Hippocampal formation (tissue), 2 donors: Measurements from ENCODE around the gene FXN.
"Not testable (repeated sequence)": the region's sequence is repeated elsewhere in the genome, so short reads cannot be mapped to it uniquely, and the experiment has no call there.

Source experiments
- DNase-seq, 2 donors: peaks; one replicate each; lab custom pipeline; 2025; lab: John Stamatoyannopoulos, UW

The FXN gene

DNA sequence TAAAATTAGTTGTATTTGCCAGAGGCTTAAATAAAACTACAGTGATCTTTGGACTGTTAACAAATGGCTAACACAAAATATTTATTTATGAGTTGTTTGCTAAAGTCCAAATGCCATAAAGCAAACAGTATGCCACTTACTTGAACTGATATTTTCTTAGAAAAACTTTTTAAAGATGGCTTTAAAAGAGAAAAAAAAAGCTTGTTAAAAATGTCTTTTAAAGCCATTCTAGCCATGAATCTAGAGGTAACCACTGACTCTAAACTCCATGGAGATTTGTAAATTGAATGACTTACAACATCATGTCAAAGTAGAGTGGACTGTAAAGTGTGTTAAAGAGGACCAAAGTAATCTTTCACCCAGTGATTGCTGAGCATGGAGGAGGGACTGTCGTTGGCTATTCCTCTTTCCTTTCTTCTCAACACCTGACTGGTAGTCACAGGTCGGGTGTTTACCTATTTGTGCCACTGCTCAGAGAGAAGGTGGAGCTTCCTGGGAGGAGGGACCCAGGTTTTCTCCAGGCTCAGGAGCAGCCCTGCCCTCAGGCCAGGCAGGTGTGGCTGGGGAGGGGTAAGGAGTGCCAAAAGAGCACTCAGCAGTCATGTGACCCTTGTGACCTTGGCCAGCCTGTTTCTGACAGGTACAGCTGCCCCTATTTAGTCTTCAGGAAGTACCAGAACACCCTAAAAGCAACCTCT is 69.4 kb downstream of the FXN start:
- no peak for DNase-seq

DNA sequence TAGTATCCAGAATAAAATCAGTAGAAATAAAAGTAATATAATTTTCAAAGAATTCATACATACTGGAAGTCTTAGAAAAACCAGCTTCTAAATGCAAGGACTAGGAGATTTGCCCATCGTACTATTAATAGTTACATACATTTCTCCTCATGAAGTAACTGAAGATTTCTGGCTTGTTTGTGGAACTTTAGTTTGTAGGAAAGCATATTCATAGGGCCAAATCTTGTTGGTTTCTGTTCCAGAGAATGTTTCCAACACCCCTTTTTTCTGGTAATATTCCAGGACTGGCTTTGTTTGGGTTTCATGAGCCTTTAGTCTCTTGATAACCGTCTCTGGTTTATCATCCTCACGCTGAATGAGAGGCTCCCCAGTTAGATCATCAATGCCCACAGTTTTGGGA is 72.2 kb downstream of the FXN start:
- DNase-seq: no peak

DNA sequence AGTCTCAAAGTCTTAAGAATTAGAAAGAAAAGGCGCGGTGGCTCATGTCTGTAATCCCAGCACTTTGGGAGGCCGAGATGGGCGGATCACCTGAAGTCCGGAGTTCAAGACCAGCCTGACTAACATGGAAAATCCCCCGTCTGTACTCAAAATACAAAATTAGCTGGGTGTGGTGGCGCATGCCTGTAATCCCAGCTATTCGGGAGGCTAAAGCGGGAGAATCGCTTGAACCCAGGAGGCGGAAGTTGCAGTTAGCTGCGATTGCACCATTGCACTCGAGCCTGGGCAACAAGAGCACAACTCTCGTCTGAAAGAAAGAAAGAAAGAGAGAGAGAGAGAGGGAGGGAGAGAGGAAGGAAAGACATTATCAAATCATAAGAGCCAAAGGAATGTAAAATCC is 73.2 kb downstream of the FXN start:
- not testable (repeated sequence) for DNase-seq

DNA sequence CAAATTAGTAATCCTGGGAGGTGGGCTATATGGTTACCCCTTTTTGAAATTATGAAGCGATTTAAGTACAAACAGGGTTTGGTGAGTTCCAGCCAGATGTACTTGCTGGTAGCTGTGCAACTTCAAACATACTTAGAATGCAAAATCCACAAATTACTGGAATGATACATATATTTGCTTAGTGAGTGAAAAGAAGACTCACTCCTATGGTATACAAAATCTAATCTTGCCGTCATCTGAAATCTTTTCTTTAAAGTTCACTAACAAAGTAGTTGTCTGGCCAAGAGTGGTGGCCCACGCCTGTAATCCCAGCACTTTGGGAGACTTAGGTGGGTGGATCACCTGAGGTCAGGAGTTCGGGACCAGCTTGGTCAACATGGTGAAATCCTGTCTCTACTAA is 73.6 kb downstream of the FXN start:
- no peak for DNase-seq

DNA sequence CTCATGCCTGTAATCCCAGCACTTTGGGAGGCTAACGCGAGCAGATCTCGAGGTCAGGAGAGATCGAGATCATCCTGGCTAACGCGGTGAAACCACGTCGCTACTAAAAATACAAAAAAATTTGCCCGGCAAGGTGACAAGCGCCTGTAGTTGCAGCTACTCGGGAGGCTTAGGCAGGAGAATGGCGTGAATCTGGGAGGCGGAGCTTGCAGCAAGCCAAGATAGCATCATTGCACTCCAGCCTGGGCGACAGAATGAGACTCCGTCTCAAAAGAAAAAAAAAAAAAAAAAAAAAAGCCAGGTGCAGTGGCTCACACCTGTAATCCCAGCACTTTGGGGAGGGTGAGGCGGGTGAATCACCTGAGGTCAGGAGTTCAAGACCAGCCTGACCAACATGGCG is 77.1 kb downstream of the FXN start:
- DNase-seq: not testable (repeated sequence)

DNA sequence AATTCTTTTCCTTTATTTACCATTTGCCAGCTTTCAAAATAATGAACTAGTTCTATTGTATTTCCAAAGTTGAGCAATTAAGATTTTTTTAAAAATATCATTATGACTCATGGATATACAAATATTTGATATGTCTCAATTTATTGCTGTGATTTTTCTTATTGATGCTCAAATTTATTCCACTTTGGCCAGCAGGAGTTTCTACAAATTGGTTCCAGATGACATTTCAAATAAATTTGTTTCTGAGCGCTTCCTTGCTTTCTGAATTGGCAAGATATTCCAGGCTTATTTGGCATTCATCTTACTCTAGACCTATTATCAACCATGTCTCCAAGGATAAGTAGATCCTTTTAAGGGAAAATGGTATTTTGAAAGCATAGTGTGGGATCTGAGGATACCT is 80.1 kb downstream of the FXN start:
- no peak for DNase-seq

DNA sequence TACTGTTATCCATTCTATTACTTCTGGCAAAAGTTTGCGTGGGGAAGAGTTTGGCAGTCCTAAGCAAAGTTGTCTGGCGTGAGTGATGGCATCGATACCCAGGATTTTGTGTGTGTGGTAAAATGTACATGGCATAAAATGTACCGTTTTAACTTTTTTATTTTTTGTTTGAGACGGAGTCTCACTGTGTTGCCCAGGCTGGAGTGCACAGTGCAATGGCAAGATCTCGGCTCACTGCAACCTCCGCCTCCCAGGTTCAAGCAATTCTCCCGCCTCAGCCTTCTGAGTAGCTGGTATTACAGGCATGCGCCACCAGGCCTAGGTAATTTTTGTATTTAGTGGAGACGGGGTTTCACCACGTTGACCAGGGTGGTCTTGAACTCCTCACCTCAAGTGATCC is 83.1 kb downstream of the FXN start:
- DNase-seq: no peak

DNA sequence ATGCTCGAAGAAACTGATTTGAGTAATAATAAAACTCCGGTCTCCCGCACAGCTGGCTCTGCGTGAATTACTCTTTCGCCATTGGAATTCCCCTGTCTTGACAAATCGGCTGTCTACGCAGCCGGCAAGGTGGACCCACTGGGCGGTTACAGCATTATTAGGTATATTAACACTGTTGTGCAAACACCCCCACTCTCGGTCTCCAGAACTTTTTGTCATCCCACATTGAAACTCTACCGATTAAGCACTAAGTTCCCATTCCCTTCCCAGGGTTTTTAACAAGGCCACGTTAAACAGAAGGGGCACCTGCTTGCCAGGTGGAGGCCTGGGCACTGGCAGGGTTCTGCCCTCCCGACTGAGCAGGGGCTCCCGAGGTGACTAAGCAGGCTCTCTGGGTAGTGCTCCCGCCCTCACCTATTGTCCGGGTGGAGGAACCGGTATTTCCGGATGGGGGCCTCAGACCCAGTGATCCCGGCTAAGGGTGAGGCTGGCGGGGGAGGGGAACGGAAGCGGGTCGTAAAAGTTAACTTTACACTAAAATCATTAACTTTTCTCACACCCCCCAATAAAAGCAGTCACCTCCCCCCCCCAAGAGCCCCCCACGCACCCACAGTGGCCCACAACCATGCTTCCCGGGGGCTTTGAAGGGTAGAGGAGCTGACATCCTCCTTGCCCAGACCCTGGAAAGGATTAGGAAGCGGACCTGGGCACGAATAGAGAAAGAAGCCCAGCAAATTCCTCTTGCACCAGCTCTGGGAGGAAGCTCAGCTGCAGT is 85.0 kb downstream of the FXN start:
- no peak for DNase-seq

DNA sequence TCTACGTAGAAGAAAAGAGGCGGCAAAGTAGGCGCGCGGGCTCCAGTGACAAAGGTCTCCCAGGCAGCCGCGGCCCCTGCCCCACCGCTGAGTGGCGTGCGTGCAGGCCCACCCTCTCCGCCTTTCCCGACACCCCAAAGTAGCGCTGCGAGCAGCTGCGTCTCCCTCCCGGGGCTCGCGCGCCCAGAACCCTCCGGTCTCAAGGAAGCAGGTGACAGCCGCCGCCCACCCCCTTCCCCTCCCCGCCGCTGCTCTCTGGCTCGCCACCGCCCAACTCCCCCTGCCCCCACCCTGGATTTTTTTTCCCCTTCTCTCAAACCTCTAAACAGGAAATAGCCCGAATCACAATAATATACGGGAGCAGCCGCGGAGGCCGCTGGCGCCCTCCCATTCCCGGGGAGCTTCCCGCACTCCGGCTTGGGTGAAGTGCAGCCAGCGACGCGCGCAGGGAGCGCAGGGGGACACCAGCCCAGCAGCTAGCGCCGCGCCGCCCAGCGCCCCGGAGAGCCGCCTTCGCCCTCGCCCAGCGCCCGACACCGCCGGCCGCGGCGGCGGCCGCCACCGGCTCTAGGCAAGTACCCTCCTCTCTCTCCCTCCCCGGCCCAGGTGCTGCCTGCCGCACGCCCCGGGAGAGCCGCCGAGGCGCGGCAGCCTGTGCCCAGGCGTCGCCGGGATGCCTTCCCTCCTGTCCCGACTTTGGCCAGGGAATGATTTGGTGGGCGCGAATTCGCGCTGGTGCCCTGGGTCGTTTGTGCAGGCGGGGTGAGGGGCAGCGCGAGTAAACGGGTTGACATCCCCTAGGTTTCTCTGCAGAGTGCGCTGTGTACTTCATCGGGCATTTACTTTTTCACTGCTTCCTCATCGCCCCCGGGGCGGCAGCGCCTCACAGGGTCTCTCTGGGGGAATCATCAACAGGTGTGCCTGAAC is 85.9 kb downstream of the FXN start:
- peak; percentile 69 for DNase-seq

DNA sequence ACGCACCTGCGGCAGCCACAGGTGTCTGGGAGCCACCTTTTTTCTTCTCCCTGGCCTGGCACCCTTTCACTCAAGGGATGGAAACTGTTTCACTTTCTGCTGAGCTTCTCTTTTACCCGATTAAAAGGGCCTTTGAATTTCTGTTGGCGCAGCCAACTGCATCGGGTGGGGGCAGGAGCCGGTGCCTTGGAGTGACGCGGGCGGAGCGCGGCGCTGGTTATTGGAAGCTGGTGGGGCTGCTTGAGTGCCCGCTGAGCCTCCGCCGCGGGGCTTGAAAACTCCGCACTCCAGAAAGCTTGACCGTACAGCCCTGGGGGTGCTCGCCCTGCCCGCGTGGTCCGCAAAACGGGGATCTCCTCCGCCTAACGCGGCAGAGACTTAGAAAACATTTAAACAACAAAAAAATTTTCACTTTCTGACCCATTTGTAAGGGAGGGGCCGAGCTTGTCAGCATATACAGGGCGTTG is 86.6 kb downstream of the FXN start:
- DNase-seq: peak; percentile 75

DNA sequence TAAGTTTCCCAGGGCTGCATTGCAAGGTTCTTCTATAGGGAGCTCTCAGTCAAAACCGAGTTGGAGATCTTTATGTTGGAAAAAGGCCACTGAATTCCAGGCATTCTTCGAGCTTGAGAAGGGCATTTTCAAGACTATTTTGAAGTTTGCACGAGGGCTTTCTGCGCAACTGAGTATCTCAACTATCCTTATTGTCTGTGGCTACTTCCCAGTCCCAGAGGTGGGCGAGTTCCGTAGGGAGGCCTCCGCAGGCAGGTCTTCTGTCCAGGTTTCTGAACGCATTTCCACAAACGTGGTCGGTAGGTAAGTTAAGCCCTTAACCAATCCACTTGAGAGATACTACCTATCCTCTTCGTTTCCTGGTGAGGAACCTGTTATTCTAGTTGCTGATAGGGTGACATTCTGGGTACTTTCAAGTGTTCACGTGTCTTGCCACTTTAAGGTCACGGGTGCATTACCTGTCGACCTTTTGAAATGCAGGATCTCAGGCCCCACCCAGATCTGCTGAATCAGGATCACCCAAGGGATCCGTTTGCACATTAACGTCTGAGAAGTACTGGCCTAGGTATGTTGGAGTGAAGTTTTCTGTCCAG is 87.1 kb downstream of the FXN start:
- DNase-seq: no peak

DNA sequence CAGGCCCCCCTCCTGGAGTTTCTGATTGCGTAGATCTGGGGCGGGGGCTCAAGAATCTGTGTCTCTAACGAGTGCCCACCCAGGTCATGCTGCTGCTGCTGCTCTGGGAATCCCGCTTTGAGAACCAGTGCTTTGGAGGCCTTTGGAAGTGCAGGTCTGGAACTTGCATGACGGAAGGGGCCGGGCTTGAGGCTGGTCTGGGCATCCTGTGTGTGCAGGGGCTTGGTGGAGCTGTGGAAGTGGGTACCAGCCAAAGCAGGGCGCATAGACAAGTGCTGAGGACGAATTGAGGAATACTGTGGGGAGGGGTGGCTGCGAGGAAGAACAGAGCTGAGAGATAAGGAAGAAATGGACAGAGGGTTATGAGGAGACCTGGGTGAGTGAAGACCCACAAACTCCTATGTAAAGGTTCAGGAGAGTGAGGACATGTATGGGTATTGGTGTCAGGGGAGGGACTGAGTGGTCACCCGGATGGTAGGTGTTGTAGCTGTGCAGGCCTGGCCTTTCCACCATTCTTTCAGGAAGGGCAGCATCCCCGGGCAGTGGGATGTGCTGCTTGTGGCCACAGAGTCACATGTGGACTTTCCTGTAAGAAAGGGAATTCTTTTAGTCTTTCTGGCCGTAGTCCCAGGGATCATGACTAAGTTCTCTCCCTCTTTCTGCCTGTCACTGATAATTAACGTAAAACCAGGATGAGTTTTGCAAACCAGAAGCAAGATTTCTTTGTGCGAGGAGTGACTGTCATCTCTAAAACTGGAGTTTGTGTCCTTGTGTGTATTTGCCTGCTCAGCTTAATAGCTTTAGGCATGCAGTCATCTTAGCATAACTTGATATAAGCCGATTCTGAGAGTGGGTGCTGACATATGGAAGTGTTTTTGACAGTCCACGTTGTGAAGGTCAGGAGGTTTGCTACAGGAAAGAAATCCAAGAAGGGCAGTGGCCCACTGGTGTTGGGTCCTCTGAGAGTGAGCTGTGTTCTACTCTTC is 95.2 kb downstream of the FXN start:
- no peak for DNase-seq

DNA sequence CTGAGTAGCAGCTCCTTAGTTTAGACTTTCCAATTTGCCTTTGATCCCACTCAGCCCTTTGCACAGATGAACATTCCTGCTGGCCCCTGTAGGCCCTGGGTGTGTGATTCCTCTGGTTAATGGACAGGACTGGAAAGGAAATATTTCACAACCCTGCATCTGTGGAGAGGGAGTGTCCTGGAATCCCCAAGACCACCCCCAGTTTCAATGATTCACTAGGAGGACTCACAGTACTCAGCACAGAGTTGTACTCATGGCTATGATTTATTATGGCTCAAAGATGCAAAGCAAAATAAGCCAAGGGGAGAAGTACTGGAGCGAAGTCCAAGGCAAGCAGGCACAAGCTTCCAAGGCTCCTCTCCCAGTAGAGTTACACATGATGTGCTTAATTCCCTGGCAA is 96.1 kb downstream of the FXN start:
- no peak for DNase-seq

DNA sequence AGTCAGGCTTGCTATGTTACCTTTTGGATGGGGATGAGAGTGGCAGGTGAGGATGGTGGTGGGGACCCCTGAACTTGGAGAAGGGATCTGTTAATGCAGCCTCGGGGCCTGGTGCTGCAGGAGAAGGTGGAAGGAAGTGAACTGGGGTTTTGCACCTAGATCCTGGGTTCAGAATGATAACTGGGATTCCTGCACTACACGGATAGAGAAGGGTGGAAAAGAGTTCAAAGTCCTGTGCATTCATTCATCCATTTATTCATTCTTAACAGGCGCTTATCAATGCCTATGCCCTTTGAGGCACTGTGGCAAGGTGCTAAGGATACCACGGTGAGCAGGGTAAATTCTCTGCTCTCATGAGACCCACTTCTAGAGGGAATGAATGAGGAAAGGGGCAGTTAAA is 96.8 kb downstream of the FXN start:
- no peak for DNase-seq

DNA sequence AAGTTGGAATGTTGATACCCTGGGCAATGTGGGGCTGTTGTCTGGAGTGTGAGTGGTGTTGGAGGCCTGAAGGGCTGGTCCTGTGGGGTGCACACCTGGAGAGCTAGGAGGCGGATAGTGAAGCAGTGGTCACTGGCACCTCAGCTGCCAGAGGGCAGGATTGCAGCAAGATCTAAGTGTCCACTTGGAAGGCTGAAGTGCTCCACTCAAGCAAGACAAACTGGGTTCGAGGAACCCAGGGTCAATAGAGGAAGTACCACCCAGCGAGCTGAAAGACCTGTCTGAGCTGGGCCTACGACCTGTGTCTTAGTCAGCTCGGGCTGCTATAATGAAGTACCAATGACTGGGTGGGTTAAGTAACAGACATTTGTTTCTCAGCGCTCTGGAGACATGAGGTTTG is 98.9 kb downstream of the FXN start:
- no peak for DNase-seq

DNA sequence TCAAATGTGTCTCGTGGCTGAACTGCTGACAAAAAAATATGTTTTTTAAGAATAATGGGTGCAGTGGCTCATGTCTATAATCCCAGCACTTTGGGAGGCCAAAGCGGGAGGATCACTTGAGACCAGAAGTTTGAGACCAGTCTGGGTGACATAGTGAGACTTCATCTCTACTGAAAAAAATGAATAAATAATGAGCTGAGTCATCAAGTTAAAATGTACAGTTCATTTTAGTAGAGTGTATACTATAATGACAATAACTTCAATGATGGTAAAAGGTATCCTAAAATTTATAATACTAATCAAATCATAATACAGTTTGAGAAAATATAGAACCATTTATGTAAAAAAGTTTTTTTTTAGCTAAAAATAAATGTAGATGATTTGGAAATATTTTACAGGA is 100.6 kb downstream of the FXN start:
- DNase-seq: no peak

DNA sequence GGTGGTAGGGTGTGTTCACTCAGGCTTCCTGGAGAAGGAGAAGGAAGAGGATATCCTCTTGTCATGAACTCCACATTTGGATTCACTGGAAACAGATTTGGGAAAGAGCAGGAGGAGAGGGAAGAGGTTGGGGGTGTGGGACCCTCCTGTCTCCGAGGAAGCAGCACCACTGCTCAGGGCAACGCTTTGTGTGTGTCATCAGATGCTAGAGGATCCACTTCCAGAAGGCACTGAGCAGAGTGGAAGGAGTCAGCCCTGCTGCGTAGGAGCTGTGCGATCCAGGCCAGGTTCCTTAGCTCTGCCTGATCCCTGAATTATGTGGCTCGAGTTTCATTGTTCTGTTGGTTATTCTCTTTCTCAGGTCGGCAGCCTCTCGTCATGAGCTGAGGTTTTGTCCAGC is 101.2 kb downstream of the FXN start:
- no peak for DNase-seq

DNA sequence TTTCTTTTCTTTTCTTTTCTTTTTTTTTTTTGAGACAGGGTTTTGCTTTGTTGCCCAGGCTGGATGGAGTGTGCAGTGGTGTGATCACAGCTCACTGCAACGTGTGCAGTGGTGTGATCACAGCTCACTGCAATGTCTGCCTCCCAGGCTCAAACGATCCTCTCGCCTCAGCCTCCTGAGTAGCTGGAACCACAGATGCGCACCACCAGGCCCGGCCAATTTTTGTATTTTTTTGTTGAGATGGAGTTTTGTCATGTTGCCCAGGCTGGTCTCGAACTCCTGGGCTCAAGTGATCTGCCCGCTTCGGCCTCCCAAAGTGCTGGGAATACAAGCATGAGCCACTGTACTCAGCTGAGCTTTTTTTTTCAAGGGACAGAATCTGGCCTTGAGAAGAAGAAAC is 101.8 kb downstream of the FXN start:
- no peak for DNase-seq

DNA sequence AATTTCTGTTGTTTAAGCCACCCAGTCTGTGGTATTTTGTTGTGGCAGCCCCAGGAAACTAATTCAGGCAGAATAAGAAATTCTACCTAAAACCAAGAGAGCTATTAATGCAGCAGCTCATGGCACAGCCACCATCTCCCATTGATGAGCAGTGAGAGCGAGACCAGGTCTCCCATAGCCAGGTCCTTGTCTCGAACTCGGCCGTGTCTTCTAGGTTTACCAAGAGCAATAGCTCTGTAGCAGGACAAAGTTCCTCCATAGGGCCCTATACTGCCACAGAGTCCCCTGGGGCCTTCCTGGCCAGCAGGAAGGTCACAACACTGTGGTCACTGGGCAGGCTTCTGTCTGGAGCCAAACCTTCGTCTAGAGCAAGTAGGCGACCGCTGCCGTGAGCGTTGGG is 104.0 kb downstream of the FXN start:
- no peak for DNase-seq

DNA sequence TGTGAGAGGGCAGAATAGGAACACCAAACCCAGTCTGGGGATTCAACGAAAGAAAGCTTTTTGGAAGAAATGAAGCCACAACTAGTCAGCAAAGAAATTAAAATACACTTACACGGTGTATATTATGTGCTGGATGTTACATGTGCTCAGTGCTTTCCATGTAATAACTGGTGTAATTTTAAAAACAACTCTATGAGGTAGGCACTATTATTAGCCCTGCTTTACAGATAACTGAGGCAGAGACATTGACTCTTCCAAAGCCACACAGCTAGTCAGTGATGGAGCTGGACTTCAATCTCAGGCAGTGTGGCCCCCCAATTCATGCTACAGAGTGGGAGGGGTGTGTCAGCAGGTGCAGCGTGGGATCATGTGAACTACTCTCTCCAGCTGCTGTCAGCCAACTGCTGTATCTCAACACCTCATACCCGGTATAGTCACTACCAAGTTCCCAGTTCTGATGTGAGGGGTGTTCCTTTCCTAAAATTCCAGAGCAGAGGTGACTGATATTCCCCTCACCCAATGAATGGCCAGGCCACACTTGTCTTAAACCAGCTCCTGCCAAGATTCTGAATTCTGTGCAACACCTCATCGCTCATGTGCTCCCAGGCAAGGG is 104.7 kb downstream of the FXN start:
- DNase-seq: no peak
